Sigmoid colon (tissue), 4 donors: ENCODE results near the gene PIAS2.

Source experiments
- CTCF ChIP-seq, 4 experiments: fragments of 450-650 bp in 3 of 4; fragments of 200-600 bp in 1 of 4; IDR thresholded peaks; one replicate each; pipeline ENCODE4 v1.5.1; 2016 to 2019; ENCODE audit warnings: antibody characterized with exemption in 4 of 4, mild to moderate bottlenecking in 3 of 4, moderate library complexity in 2 of 4
- POLR2A ChIP-seq, 2 donors: fragments of 450-650 bp; IDR thresholded peaks; one replicate each; pipeline ENCODE4 v1.6.1; 2016; ENCODE audit warnings: antibody characterized with exemption in 2 of 2, mild to moderate bottlenecking in 2 of 2, moderate library complexity in 2 of 2
- POLR2AphosphoS5 ChIP-seq, 4 donors: sonication (generic); formaldehyde crosslinking; IDR thresholded peaks; one replicate each; pipeline ENCODE4 v1.6.1; 2017; ENCODE audit warnings: antibody characterized with exemption in 4 of 4

GRCh38 chr18:46789088-46789487 is 128.2 kb downstream of the PIAS2 start:
- TF ChIP-seq CTCF (IDR thresholded peaks at IDR 0.05): no peak
- no peak for TF ChIP-seq POLR2A (IDR thresholded peaks at IDR 0.05)
- no peak for TF ChIP-seq POLR2AphosphoS5 (IDR thresholded peaks at IDR 0.05)
